ENCODE results near the gene RUBCN.

Gene RUBCN

GRCh38 chr3:197749601-197750395 lies 13.1 kb upstream of the RUBCN start, which contains the start of gene FYTTD1:
Gene FYTTD1, plus strand, starts transcription at chr3:197749883. Its CDS starts 89 bp downstream, at chr3:197749972.
- Histone ChIP-seq H3K4me1 (ENCODE audit: control insufficient read depth, insufficient read depth, low read length) (no peaks in the 10 kb centered on the region), H3K9me3 (ENCODE audit: control insufficient read depth, insufficient read depth, low read depth, low read length) (no peaks in the 10 kb centered on the region), H3K4me3 (ENCODE audit: low read depth, low read length) (peak within 1 kb of the TSS; percentile 77), H3K36me3 (ENCODE audit: control insufficient read depth in 2 of 2, insufficient read depth in 1 of 2, low read length in 2 of 2) (no peaks in the 10 kb centered on the region), H3K27ac (ENCODE audit: extremely low read depth, low read depth, low read length) (peak within 1 kb of the TSS; percentile 85)
- ChIA-PET CTCF (no interaction called here), POLR2A (interaction anchor here (0.8 to 1.2 kb wide), 2 partner anchors 13 to 38 kb away, joined by 3 to 5 read pairs; partner anchors contain the start of gene RUBCN)
- TF ChIP-seq OVOL3 (tag by site-specific recombination; IDR thresholded peaks at IDR 0.05) (no peak), KLF8 (tag by site-specific recombination; IDR thresholded peaks at IDR 0.05) (no peak; the same call in 1 of the 2 replicates), ZNF571 (tag by site-specific recombination; IDR thresholded peaks at IDR 0.05) (no peak), ZNF148 (tag by site-specific recombination; IDR thresholded peaks at IDR 0.05; ENCODE audit: borderline replicate concordance) (no peak), ZNF777 (tag by site-specific recombination; IDR thresholded peaks at IDR 0.05; ENCODE audit: borderline replicate concordance) (no peak), ZNF501 (tag by site-specific recombination; IDR thresholded peaks at IDR 0.05) (no peak), REPIN1 (tag by site-specific recombination; IDR thresholded peaks at IDR 0.05; ENCODE audit: low read depth) (no peak), ZNF560 (tag by site-specific recombination; IDR thresholded peaks at IDR 0.05; ENCODE audit: borderline replicate concordance) (no peak), HOXC10 (CRISPR knock-in tag; IDR thresholded peaks at IDR 0.05) (no peak), RBAK (tag by site-specific recombination; IDR thresholded peaks at IDR 0.05) (no peak), KLF17 (tag by site-specific recombination; IDR thresholded peaks at IDR 0.05) (no peak), ZNF398 (tag by site-specific recombination; IDR thresholded peaks at IDR 0.05) (peak; percentile 12; the same call in 1 of the 2 replicates), ZNF48 (tag by site-specific recombination; IDR thresholded peaks at IDR 0.05) (no peak), ZNF10 (tag by site-specific recombination; IDR thresholded peaks at IDR 0.05) (peak; percentile 80), GFI1B (tag by site-specific recombination; IDR thresholded peaks at IDR 0.05) (no peak), ZNF274 (IDR thresholded peaks at IDR 0.05; ENCODE audit: low read length) (no peak), ZNF274 (tag by site-specific recombination; IDR thresholded peaks at IDR 0.05; ENCODE audit: borderline replicate concordance) (no peak), SETDB1 (IDR thresholded peaks at IDR 0.05; ENCODE audit: insufficient read length, low read length) (no peak)
- TF ChIP-seq, protein P1, sequence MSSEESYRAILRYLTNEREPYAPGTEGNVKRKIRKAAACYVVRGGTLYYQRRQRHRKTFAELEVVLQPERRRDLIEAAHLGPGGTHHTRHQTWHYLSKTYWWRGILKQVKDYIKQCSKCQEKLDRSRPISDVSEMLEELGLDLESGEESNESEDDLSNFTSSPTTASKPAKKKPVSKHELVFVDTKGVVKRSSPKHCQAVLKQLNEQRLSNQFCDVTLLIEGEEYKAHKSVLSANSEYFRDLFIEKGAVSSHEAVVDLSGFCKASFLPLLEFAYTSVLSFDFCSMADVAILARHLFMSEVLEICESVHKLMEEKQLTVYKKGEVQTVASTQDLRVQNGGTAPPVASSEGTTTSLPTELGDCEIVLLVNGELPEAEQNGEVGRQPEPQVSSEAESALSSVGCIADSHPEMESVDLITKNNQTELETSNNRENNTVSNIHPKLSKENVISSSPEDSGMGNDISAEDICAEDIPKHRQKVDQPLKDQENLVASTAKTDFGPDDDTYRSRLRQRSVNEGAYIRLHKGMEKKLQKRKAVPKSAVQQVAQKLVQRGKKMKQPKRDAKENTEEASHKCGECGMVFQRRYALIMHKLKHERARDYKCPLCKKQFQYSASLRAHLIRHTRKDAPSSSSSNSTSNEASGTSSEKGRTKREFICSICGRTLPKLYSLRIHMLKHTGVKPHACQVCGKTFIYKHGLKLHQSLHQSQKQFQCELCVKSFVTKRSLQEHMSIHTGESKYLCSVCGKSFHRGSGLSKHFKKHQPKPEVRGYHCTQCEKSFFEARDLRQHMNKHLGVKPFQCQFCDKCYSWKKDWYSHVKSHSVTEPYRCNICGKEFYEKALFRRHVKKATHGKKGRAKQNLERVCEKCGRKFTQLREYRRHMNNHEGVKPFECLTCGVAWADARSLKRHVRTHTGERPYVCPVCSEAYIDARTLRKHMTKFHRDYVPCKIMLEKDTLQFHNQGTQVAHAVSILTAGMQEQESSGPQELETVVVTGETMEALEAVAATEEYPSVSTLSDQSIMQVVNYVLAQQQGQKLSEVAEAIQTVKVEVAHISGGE (tag by site-specific recombination; conservative IDR thresholded peaks at IDR 0.05; ENCODE audit: low read depth) = 0 out of 2 replicates have a peak, but pooled peaks have one; percentile 39
- TF ChIP-seq, protein P2, sequence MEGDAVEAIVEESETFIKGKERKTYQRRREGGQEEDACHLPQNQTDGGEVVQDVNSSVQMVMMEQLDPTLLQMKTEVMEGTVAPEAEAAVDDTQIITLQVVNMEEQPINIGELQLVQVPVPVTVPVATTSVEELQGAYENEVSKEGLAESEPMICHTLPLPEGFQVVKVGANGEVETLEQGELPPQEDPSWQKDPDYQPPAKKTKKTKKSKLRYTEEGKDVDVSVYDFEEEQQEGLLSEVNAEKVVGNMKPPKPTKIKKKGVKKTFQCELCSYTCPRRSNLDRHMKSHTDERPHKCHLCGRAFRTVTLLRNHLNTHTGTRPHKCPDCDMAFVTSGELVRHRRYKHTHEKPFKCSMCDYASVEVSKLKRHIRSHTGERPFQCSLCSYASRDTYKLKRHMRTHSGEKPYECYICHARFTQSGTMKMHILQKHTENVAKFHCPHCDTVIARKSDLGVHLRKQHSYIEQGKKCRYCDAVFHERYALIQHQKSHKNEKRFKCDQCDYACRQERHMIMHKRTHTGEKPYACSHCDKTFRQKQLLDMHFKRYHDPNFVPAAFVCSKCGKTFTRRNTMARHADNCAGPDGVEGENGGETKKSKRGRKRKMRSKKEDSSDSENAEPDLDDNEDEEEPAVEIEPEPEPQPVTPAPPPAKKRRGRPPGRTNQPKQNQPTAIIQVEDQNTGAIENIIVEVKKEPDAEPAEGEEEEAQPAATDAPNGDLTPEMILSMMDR (tag by site-specific recombination; IDR thresholded peaks at IDR 0.05) = peak; percentile 35; the same call in 1 of the 2 replicates
- TF ChIP-seq, protein P3, sequence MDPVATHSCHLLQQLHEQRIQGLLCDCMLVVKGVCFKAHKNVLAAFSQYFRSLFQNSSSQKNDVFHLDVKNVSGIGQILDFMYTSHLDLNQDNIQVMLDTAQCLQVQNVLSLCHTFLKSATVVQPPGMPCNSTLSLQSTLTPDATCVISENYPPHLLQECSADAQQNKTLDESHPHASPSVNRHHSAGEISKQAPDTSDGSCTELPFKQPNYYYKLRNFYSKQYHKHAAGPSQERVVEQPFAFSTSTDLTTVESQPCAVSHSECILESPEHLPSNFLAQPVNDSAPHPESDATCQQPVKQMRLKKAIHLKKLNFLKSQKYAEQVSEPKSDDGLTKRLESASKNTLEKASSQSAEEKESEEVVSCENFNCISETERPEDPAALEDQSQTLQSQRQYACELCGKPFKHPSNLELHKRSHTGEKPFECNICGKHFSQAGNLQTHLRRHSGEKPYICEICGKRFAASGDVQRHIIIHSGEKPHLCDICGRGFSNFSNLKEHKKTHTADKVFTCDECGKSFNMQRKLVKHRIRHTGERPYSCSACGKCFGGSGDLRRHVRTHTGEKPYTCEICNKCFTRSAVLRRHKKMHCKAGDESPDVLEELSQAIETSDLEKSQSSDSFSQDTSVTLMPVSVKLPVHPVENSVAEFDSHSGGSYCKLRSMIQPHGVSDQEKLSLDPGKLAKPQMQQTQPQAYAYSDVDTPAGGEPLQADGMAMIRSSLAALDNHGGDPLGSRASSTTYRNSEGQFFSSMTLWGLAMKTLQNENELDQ (tag by site-specific recombination; IDR thresholded peaks at IDR 0.05; ENCODE audit: low read depth) = no peak
- TF ChIP-seq, protein P4, sequence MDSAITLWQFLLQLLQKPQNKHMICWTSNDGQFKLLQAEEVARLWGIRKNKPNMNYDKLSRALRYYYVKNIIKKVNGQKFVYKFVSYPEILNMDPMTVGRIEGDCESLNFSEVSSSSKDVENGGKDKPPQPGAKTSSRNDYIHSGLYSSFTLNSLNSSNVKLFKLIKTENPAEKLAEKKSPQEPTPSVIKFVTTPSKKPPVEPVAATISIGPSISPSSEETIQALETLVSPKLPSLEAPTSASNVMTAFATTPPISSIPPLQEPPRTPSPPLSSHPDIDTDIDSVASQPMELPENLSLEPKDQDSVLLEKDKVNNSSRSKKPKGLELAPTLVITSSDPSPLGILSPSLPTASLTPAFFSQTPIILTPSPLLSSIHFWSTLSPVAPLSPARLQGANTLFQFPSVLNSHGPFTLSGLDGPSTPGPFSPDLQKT (IDR thresholded peaks at IDR 0.05; ENCODE audit: borderline replicate concordance, low read depth, low read length) = no peak
